ENCODE data around the gene PRKAR2B. TPM values are rescaled to one million over a fixed set of nuclear protein-coding genes. Genes with fewer than 3 reads are reported as not detected.

The PRKAR2B gene
- polyA plus RNA-seq, 3 donors = 2.5 to 5.6 (median 3.5) TPM

GRCh38 chr7:107173191-107173590 lies 128.7 kb downstream of the PRKAR2B start:
- H3K79me2 ChIP-seq (ENCODE audit: insufficient read depth, low read length) = peaks cover 87% of the 10 kb centered on the region
- no peak overlapping the region for H3K4me3 ChIP-seq (replicated peaks in 1 of 3; ENCODE audit: low read depth in 2 of 3, low read length in 3 of 3)
- Mint-ChIP-seq H3K27ac (peak overlapping the region in 1 of 7 donors; percentile 27), H3K27me3 (ENCODE audit: low read depth in 3 of 3) (no peaks in the 10 kb centered on the region), H3K9me3 (peaks cover 0 to 6% (median 0%) of the 10 kb centered on the region in 7 donors), H3K4me1 (peaks cover 29% of the 10 kb centered on the region), H3K36me3 (peaks cover 13 to 18% of the 10 kb centered on the region in 2 donors), H3K4me3 (no peak overlapping the region)
- no peaks in the 10 kb centered on the region for H3K9me3 ChIP-seq (replicated peaks in 1 of 2; ENCODE audit: control insufficient read depth in 1 of 2, insufficient read depth in 1 of 2, low read length in 2 of 2)
- peaks cover 14 to 21% of the 10 kb centered on the region in 2 donors for H3K4me1 ChIP-seq (ENCODE audit: control insufficient read depth in 1 of 2, insufficient read depth in 2 of 2, low read length in 2 of 2)
- WGBS (ENCODE audit: insufficient coverage) = no CpG with 5 or more reads among the region's 2 CpGs
- H3K9ac ChIP-seq (ENCODE audit: insufficient read depth, low read length, poor library complexity, severe bottlenecking) = no peak overlapping the region
- no peak overlapping the region for H3K4me2 ChIP-seq (replicated peaks; ENCODE audit: extremely low read depth, low read length, poor library complexity, severe bottlenecking)
- no peak overlapping the region for H2AFZ ChIP-seq (ENCODE audit: insufficient read depth, low read depth, low read length, poor library complexity, severe bottlenecking)
- H3K27ac ChIP-seq (ENCODE audit: low read depth in 1 of 2, low read length in 2 of 2) = no peak overlapping the region
- H3K27me3 ChIP-seq (ENCODE audit: control insufficient read depth in 2 of 2, insufficient read depth in 2 of 2, low read length in 2 of 2) = no peaks in the 10 kb centered on the region
- no peak for DNase-seq
- intact Hi-C loops (cut with micrococcal nuclease) = no loop called here
- H4K20me1 ChIP-seq (ENCODE audit: insufficient read depth, low read length) = peaks cover 82% of the 10 kb centered on the region
- H3K36me3 ChIP-seq (replicated peaks in 1 of 2; ENCODE audit: control insufficient read depth in 1 of 2, insufficient read depth in 2 of 2, low read length in 2 of 2) = peaks cover 5 to 10% of the 10 kb centered on the region in 2 donors
- TF ChIP-seq CTCF (IDR thresholded peaks at IDR 0.05) = no peak

GRCh38 chr7:107173691-107174406 lies 129.3 kb downstream of the PRKAR2B start:
- peaks cover 13 to 18% of the 10 kb centered on the region in 2 donors for H3K36me3 Mint-ChIP-seq
- Histone ChIP-seq H3K4me3 (replicated peaks in 1 of 3; ENCODE audit: low read depth in 2 of 3, low read length in 3 of 3) (no peak overlapping the region), H3K79me2 (ENCODE audit: insufficient read depth, low read length) (peaks cover 92% of the 10 kb centered on the region), H2AFZ (ENCODE audit: insufficient read depth, low read depth, low read length, poor library complexity, severe bottlenecking) (no peak overlapping the region), H3K4me2 (replicated peaks; ENCODE audit: extremely low read depth, low read length, poor library complexity, severe bottlenecking) (no peak overlapping the region), H3K9ac (ENCODE audit: insufficient read depth, low read length, poor library complexity, severe bottlenecking) (no peak overlapping the region), H3K27ac (ENCODE audit: low read depth in 1 of 2, low read length in 2 of 2) (no peak overlapping the region), H3K36me3 (replicated peaks in 1 of 2; ENCODE audit: control insufficient read depth in 1 of 2, insufficient read depth in 2 of 2, low read length in 2 of 2) (peaks cover 5 to 10% of the 10 kb centered on the region in 2 donors), H3K4me1 (ENCODE audit: control insufficient read depth in 1 of 2, insufficient read depth in 2 of 2, low read length in 2 of 2) (peaks cover 14 to 21% of the 10 kb centered on the region in 2 donors), H3K27me3 (ENCODE audit: control insufficient read depth in 2 of 2, insufficient read depth in 2 of 2, low read length in 2 of 2) (no peaks in the 10 kb centered on the region), H3K9me3 (replicated peaks in 1 of 2; ENCODE audit: control insufficient read depth in 1 of 2, insufficient read depth in 1 of 2, low read length in 2 of 2) (no peaks in the 10 kb centered on the region), H4K20me1 (ENCODE audit: insufficient read depth, low read length) (peaks cover 89% of the 10 kb centered on the region)
- H3K27me3 Mint-ChIP-seq (ENCODE audit: low read depth in 3 of 3) = no peaks in the 10 kb centered on the region
- DNase-seq = no peak
- H3K4me1 Mint-ChIP-seq = peaks cover 29% of the 10 kb centered on the region
- H3K9me3 Mint-ChIP-seq = peaks cover 0 to 5% (median 0%) of the 10 kb centered on the region in 7 donors
- WGBS (ENCODE audit: insufficient coverage) = 83% methylated on average over 3 of the region's 4 CpGs
- intact Hi-C loops (cut with micrococcal nuclease) = no loop called here
- no peak overlapping the region for H3K4me3 Mint-ChIP-seq
- TF ChIP-seq CTCF (IDR thresholded peaks at IDR 0.05) = no peak
- peak overlapping the region in 3 of 7 donors; percentile 4 to 43 (median 11) for H3K27ac Mint-ChIP-seq

Data from CD14-positive monocyte (primary cell).